Stimulated activated CD8-positive, alpha-beta memory T cell treated with anti-CD3 and anti-CD28 coated beads, Interleukin-12 subunit alpha, Interleukin-12 subunit beta, amount 100 ng/mL, for 24 hours (primary cell): ENCODE results near the gene KMT5C.

Experiments used
- DNase-seq: peaks from one replicate; pipeline ENCODE4 v3.0.0-alpha.2; 2020; ENCODE audit errors: extremely low read depth

Gene KMT5C

GRCh38 chr19:55339105-55339888, at the start of gene KMT5C:
KMT5C (plus strand) TSS chr19:55339876; CDS start chr19:55341937, 2,061 bp downstream.
- DNase-seq = peak; percentile 100

- DNase-seq = no peak
Observed at GRCh38 chr19:55297267-55297666, 42.4 kb upstream of the KMT5C start.

GRCh38 chr19:55299991-55300390, 39.7 kb upstream of the KMT5C start:
- no peak for DNase-seq

GRCh38 chr19:55300886-55301458, 38.7 kb upstream of the KMT5C start:
- DNase-seq = no peak

- DNase-seq = peak; percentile 90
Observed at GRCh38 chr19:55301459-55302317, 38.0 kb upstream of the KMT5C start.

- no peak for DNase-seq
Observed at GRCh38 chr19:55302318-55302703, 37.4 kb upstream of the KMT5C start.

- no peak for DNase-seq
Observed at GRCh38 chr19:55303477-55303876, 36.2 kb upstream of the KMT5C start.

GRCh38 chr19:55304279-55304978, 35.2 kb upstream of the KMT5C start:
- no peak for DNase-seq

GRCh38 chr19:55304980-55305379, 34.7 kb upstream of the KMT5C start:
- DNase-seq = no peak

- DNase-seq = peak; percentile 19
Observed at GRCh38 chr19:55305491-55305890, 34.2 kb upstream of the KMT5C start.

GRCh38 chr19:55305983-55306562, 33.6 kb upstream of the KMT5C start:
- DNase-seq = no peak

- DNase-seq = no peak
Observed at GRCh38 chr19:55306712-55307111, 33.0 kb upstream of the KMT5C start.

- DNase-seq = no peak
Observed at GRCh38 chr19:55308281-55308680, 31.4 kb upstream of the KMT5C start.

- DNase-seq = no peak
Observed at GRCh38 chr19:55309448-55309847, 30.2 kb upstream of the KMT5C start.

- no peak for DNase-seq
Observed at GRCh38 chr19:55310498-55310897, 29.2 kb upstream of the KMT5C start.

GRCh38 chr19:55311397-55311796, 28.3 kb upstream of the KMT5C start:
- no peak for DNase-seq

- no peak for DNase-seq
Observed at GRCh38 chr19:55311797-55312196, 27.9 kb upstream of the KMT5C start.

GRCh38 chr19:55312621-55313512, 26.8 kb upstream of the KMT5C start:
- DNase-seq = no peak

- DNase-seq = no peak
Observed at GRCh38 chr19:55314396-55314795, 25.3 kb upstream of the KMT5C start.

GRCh38 chr19:55315956-55316525, 23.6 kb upstream of the KMT5C start:
- DNase-seq = no peak
